Stimulated activated CD8-positive, alpha-beta memory T cell treated with anti-CD3 and anti-CD28 coated beads, Interleukin-12 subunit alpha, Interleukin-12 subunit beta, amount 100 ng/mL, for 1 hour (primary cell): Measurements from ENCODE around the gene TMEM235.
"Not testable (repeated sequence)": the region's sequence is repeated elsewhere in the genome, so short reads cannot be mapped to it uniquely, and the experiment has no call there.

Experiments
- DNase-seq: peaks from one replicate; pipeline ENCODE4 v3.0.0-alpha.2; 2020; ENCODE audit warnings: low read depth

TMEM235 gene

GRCh38 chr17:78219396-78220150, 11.9 kb upstream of the TMEM235 start:
- DNase-seq = no peak

- DNase-seq = no peak
These were observed 8.4 kb upstream of the TMEM235 start for GRCh38 chr17:78223061-78223460.

GRCh38 chr17:78223765-78224164, 7.7 kb upstream of the TMEM235 start:
- DNase-seq = no peak

GRCh38 chr17:78224231-78225087, 7.0 kb upstream of the TMEM235 start:
- DNase-seq = no peak

GRCh38 chr17:78225088-78225865, 6.2 kb upstream of the TMEM235 start:
- DNase-seq = no peak

- no peak for DNase-seq
These were observed 5.2 kb upstream of the TMEM235 start for GRCh38 chr17:78226055-78226758.

GRCh38 chr17:78226759-78227454, 4.5 kb upstream of the TMEM235 start:
- no peak for DNase-seq

GRCh38 chr17:78227455-78227916, 3.9 kb upstream of the TMEM235 start:
- DNase-seq = no peak

GRCh38 chr17:78228176-78228575, 3.3 kb upstream of the TMEM235 start:
- no peak for DNase-seq

- DNase-seq = no peak
These were observed 1.0 kb upstream of the TMEM235 start for GRCh38 chr17:78230252-78230962.

- DNase-seq = no peak
These were observed 794 bp downstream of the TMEM235 start for GRCh38 chr17:78231991-78232858.

GRCh38 chr17:78232859-78233173, 1.4 kb downstream of the TMEM235 start:
- DNase-seq = no peak

- no peak for DNase-seq
These were observed 2.2 kb downstream of the TMEM235 start for GRCh38 chr17:78233678-78234077.

- no peak for DNase-seq
These were observed 2.9 kb downstream of the TMEM235 start for GRCh38 chr17:78234261-78234865.

GRCh38 chr17:78235022-78235421, 3.6 kb downstream of the TMEM235 start:
- not testable (repeated sequence) for DNase-seq

- no peak for DNase-seq
These were observed 4.5 kb downstream of the TMEM235 start for GRCh38 chr17:78235885-78236284.

- no peak for DNase-seq
These were observed 5.1 kb downstream of the TMEM235 start for GRCh38 chr17:78236362-78237127.

- no peak for DNase-seq
These were observed 6.1 kb downstream of the TMEM235 start for GRCh38 chr17:78237401-78238012.
